H9 (cell line): Measurements from ENCODE around the gene SDR42E1. TPM values are rescaled to one million over a fixed set of nuclear protein-coding genes. Genes with fewer than 3 reads are reported as not detected.

ENCODE experiments used
- DNase-seq: peaks from one replicate; pipeline ENCODE4 v3.0.0-alpha.2; 2017
- H2AFZ ChIP-seq: one replicate; pipeline ENCODE4 v1.6.1; 2013; ENCODE audit warnings: mild to moderate bottlenecking, low read length, control low read depth, moderate library complexity
- H2AK5ac ChIP-seq: 2 replicates; pipeline ENCODE4 v1.6.1; 2013; ENCODE audit warnings: low read length, control low read depth, mixed read lengths; ENCODE audit not compliant: insufficient read length
- H2BK120ac ChIP-seq: one replicate; pipeline ENCODE4 v1.6.1; 2013; ENCODE audit warnings: low read depth, mild to moderate bottlenecking, low read length, control low read depth, inconsistent platforms; ENCODE audit not compliant: poor library complexity, severe bottlenecking
- H2BK12ac ChIP-seq: 2 replicates; pipeline ENCODE4 v1.6.1; 2013; ENCODE audit warnings: low read length, control low read depth, mixed read lengths, low read depth; ENCODE audit not compliant: insufficient read length
- H2BK15ac ChIP-seq: 2 replicates; pipeline ENCODE4 v1.6.1; 2013; ENCODE audit warnings: low read depth, low read length, control low read depth
- H2BK20ac ChIP-seq: one replicate; pipeline ENCODE4 v1.6.1; 2013; ENCODE audit warnings: low read depth, mild to moderate bottlenecking, low read length, control low read depth, inconsistent platforms; ENCODE audit not compliant: poor library complexity, severe bottlenecking
- H2BK5ac ChIP-seq: 2 replicates; pipeline ENCODE4 v1.6.1; 2013; ENCODE audit warnings: low read length, control low read depth, mixed read lengths; ENCODE audit not compliant: insufficient read length
- H3K14ac ChIP-seq: 2 replicates; pipeline ENCODE4 v1.6.1; 2013; ENCODE audit warnings: low read length, control low read depth; ENCODE audit not compliant: insufficient read depth
- H3K18ac ChIP-seq: 2 replicates; pipeline ENCODE4 v1.6.1; 2013; ENCODE audit warnings: low read depth, mild to moderate bottlenecking, mixed read lengths, low read length, control low read depth; ENCODE audit not compliant: insufficient read length
- H3K23ac ChIP-seq: 2 replicates; pipeline ENCODE4 v1.6.1; 2013; ENCODE audit warnings: low read length, control low read depth, mixed read lengths, low read depth; ENCODE audit not compliant: insufficient read length
- H3K23me2 ChIP-seq: 2 replicates; pipeline ENCODE4 v1.6.1; 2013; ENCODE audit warnings: low read depth, mild to moderate bottlenecking, mixed read lengths, low read length, control low read depth; ENCODE audit not compliant: insufficient read length, poor library complexity, severe bottlenecking
- H3K27ac ChIP-seq: 2 replicates; pipeline ENCODE4 v1.5.1; 2013; ENCODE audit warnings: low read length, control low read depth, mixed read lengths, low read depth; ENCODE audit not compliant: insufficient read length
- H3K27me3 ChIP-seq: 2 replicates; pipeline ENCODE4 v1.6.1; 2013; ENCODE audit warnings: low read length, control low read depth, inconsistent platforms; ENCODE audit not compliant: insufficient read depth
- H3K4ac ChIP-seq: 2 replicates; pipeline ENCODE4 v1.6.1; 2013; ENCODE audit warnings: low read depth, mild to moderate bottlenecking, control low read depth, inconsistent platforms, low read length, moderate library complexity
- H3K4me1 ChIP-seq: 2 replicates; pipeline ENCODE4 v1.6.1; 2013; ENCODE audit warnings: low read length, control low read depth, inconsistent platforms; ENCODE audit not compliant: insufficient read depth
- H3K4me2 ChIP-seq: 2 replicates; pipeline ENCODE4 v1.6.1; 2013; ENCODE audit warnings: low read length, control low read depth, mixed read lengths; ENCODE audit not compliant: insufficient read length, insufficient read depth
- H3K56ac ChIP-seq: 2 replicates; pipeline ENCODE4 v1.6.1; 2013; ENCODE audit warnings: low read depth, mild to moderate bottlenecking, mixed read lengths, low read length, control low read depth; ENCODE audit not compliant: insufficient read length
- H3K79me1 ChIP-seq: 2 replicates; pipeline ENCODE4 v1.6.1; 2013; ENCODE audit warnings: low read depth, mild to moderate bottlenecking, moderate library complexity, low read length, control low read depth, inconsistent platforms; ENCODE audit not compliant: insufficient read depth, poor library complexity, severe bottlenecking
- H3K79me2 ChIP-seq: 2 replicates; pipeline ENCODE4 v1.6.1; 2013; ENCODE audit warnings: low read length, control low read depth, inconsistent platforms; ENCODE audit not compliant: insufficient read depth
- H3K9ac ChIP-seq: 2 replicates; pipeline ENCODE4 v1.6.1; 2013; ENCODE audit warnings: low read length, control low read depth, mixed read lengths; ENCODE audit not compliant: insufficient read length; ENCODE audit errors: extremely low read depth
- H3K9me3 ChIP-seq: one replicate; pipeline ENCODE4 v1.6.1; 2013; ENCODE audit warnings: low read depth, low read length, inconsistent platforms; ENCODE audit not compliant: control insufficient read depth
- H3T11ph ChIP-seq: one replicate; pipeline ENCODE4 v1.6.1; 2013; ENCODE audit warnings: mild to moderate bottlenecking, low read length, control low read depth, inconsistent platforms
- H4K20me1 ChIP-seq: one replicate; pipeline ENCODE4 v1.6.1; 2013; ENCODE audit not compliant: control insufficient read depth, insufficient read length, insufficient read depth
- H4K5ac ChIP-seq: 2 replicates; pipeline ENCODE4 v1.6.1; 2013; ENCODE audit warnings: low read depth, mild to moderate bottlenecking, mixed read lengths, low read length, control low read depth; ENCODE audit not compliant: insufficient read length
- H4K8ac ChIP-seq: replicated peaks from 2 replicates; pipeline ENCODE4 v1.6.1; 2013; ENCODE audit warnings: low read length, control low read depth, mixed read lengths, low read depth; ENCODE audit not compliant: insufficient read length
- H4K91ac ChIP-seq: 2 replicates; pipeline ENCODE4 v1.6.1; 2013; ENCODE audit warnings: low read depth, mild to moderate bottlenecking, moderate library complexity, mixed read lengths, low read length, control low read depth; ENCODE audit not compliant: insufficient read length
- H3K27ac Mint-ChIP-seq, 3 experiments: 2 replicates in 2 of 3; 3 replicates in 1 of 3; pipeline ENCODE4 v1.8.0; 2020 to 2021; ENCODE audit warnings: mixed read lengths in 3 of 3, mild to moderate bottlenecking in 1 of 3, moderate library complexity in 1 of 3
- H3K27me3 Mint-ChIP-seq: 2 replicates; pipeline ENCODE4 v1.8.0; 2021; ENCODE audit warnings: low read depth, mild to moderate bottlenecking, moderate library complexity, mixed read lengths
- H3K36me3 Mint-ChIP-seq, 3 experiments: 2 replicates in 2 of 3; 3 replicates in 1 of 3; pipeline ENCODE4 v1.8.0; 2020 to 2021; ENCODE audit warnings: low read depth in 3 of 3, mixed read lengths in 3 of 3; ENCODE audit not compliant: insufficient read depth in 1 of 3
- H3K4me1 Mint-ChIP-seq, 2 experiments: 2 replicates each; pipeline ENCODE4 v1.8.0; 2020; ENCODE audit warnings: mixed read lengths in 2 of 2
- H3K4me3 Mint-ChIP-seq, 2 experiments: 2 replicates in 1 of 2; 3 replicates in 1 of 2; pipeline ENCODE4 v1.8.0; 2020 to 2021; ENCODE audit warnings: mild to moderate bottlenecking in 2 of 2, mixed read lengths in 2 of 2, moderate library complexity in 1 of 2
- H3K9me3 Mint-ChIP-seq, 2 experiments: 2 replicates in 1 of 2; 3 replicates in 1 of 2; pipeline ENCODE4 v1.8.0; 2020; ENCODE audit warnings: mild to moderate bottlenecking in 2 of 2, mixed read lengths in 2 of 2, moderate library complexity in 1 of 2
- WGBS: extraction: QIAGEN DNeasy Blood & Tissue Kit; methylation state at CpG from one replicate; pipeline ENCODE4 v1.1.7; 2013; ENCODE audit warnings: missing lambda C conversion rate, low lambda C conversion rate, mixed read lengths; ENCODE audit not compliant: insufficient read length; ENCODE audit errors: extremely low coverage; 5-methylcytosine and 5-hydroxymethylcytosine counted together
- total RNA-seq: library from RNA; stranded (reverse); gene quantifications from 2 replicates; pipeline ENCODE4 v1.2.1, GENCODE V29; 2021
- TF ChIP-seq, protein P1 (sequence below): fragments of 200-600 bp; sonication (generic); conservative IDR thresholded peaks from 3 replicates; pipeline ENCODE4 v1.8.0; 2021; ENCODE audit warnings: antibody characterized with exemption, mild to moderate bottlenecking

The SDR42E1 gene
- total RNA-seq, 1 experiment from 2014 or later: not detected

DNA sequence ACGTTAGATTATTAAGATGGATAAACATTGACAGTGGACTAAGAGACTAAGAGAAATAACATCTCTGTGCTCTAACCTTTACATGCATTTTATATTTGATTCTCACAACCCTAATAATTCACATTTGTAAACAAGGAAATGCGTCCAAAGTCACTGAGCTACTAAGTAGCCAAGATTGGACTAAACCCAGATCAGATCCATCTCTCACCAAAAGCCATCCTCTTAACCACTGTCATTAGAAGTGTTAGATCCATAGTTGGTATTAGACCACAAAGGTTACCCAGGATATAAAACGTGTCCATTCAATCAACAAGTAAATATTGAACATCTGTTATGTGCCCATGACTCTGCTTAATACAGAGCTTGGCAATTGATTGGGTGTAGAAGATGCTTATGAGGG lies 29.0 kb upstream of the SDR42E1 start:
- no peaks in the 10 kb centered on the region for H3K27me3 ChIP-seq
- no peak overlapping the region for H3K14ac ChIP-seq
- Mint-ChIP-seq H3K9me3 (no peaks in the 10 kb centered on the region), H3K4me3 (no peak overlapping the region), H3K36me3 (no peaks in the 10 kb centered on the region), H3K27me3 (peaks cover 4% of the 10 kb centered on the region; the same call in 1 of the 2 replicates), H3K27ac (no peak overlapping the region), H3K4me1 (peaks cover 9 to 11% of the 10 kb centered on the region in 2 experiments)
- H4K20me1 ChIP-seq: no peaks in the 10 kb centered on the region
- no peak overlapping the region for H3K56ac ChIP-seq
- no peaks in the 10 kb centered on the region for H3K9me3 ChIP-seq
- H2AK5ac ChIP-seq: no peak overlapping the region
- H3K9ac ChIP-seq: no peak overlapping the region
- no peak for DNase-seq
- H2BK15ac ChIP-seq: no peak overlapping the region
- no peak overlapping the region for H3K23ac ChIP-seq
- no peak overlapping the region for H2AFZ ChIP-seq
- TF ChIP-seq, protein P1, sequence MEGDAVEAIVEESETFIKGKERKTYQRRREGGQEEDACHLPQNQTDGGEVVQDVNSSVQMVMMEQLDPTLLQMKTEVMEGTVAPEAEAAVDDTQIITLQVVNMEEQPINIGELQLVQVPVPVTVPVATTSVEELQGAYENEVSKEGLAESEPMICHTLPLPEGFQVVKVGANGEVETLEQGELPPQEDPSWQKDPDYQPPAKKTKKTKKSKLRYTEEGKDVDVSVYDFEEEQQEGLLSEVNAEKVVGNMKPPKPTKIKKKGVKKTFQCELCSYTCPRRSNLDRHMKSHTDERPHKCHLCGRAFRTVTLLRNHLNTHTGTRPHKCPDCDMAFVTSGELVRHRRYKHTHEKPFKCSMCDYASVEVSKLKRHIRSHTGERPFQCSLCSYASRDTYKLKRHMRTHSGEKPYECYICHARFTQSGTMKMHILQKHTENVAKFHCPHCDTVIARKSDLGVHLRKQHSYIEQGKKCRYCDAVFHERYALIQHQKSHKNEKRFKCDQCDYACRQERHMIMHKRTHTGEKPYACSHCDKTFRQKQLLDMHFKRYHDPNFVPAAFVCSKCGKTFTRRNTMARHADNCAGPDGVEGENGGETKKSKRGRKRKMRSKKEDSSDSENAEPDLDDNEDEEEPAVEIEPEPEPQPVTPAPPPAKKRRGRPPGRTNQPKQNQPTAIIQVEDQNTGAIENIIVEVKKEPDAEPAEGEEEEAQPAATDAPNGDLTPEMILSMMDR: no peak
- H3K23me2 ChIP-seq: no peaks in the 10 kb centered on the region
- H3K18ac ChIP-seq: no peak overlapping the region
- H3K27ac ChIP-seq: no peak overlapping the region
- no peak overlapping the region for H3K4ac ChIP-seq
- WGBS: no CpG with 5 or more reads among the region's 3 CpGs
- no peak overlapping the region for H2BK120ac ChIP-seq
- H3K79me1 ChIP-seq: no peaks in the 10 kb centered on the region
- peaks cover 4% of the 10 kb centered on the region; the same call in 1 of the 2 replicates for H3K4me1 ChIP-seq
- H4K8ac ChIP-seq: no peak overlapping the region
- no peak overlapping the region for H2BK20ac ChIP-seq
- no peak overlapping the region for H3K4me2 ChIP-seq
- no peak overlapping the region for H4K5ac ChIP-seq
- no peak overlapping the region for H4K91ac ChIP-seq
- no peaks in the 10 kb centered on the region for H3K79me2 ChIP-seq
- no peak overlapping the region for H2BK5ac ChIP-seq
- H2BK12ac ChIP-seq: no peak overlapping the region
- H3T11ph ChIP-seq: no peak overlapping the region
